RPMI8226 (cell line): ENCODE results near the gene MGAT3.
"Not testable (repeated sequence)": the region's sequence is repeated elsewhere in the genome, so short reads cannot be mapped to it uniquely, and the experiment has no call there.

Source experiments
- DNase-seq: peaks from one replicate; pipeline ENCODE4 v3.0.0-alpha.2; 2015

Gene MGAT3, protein sequence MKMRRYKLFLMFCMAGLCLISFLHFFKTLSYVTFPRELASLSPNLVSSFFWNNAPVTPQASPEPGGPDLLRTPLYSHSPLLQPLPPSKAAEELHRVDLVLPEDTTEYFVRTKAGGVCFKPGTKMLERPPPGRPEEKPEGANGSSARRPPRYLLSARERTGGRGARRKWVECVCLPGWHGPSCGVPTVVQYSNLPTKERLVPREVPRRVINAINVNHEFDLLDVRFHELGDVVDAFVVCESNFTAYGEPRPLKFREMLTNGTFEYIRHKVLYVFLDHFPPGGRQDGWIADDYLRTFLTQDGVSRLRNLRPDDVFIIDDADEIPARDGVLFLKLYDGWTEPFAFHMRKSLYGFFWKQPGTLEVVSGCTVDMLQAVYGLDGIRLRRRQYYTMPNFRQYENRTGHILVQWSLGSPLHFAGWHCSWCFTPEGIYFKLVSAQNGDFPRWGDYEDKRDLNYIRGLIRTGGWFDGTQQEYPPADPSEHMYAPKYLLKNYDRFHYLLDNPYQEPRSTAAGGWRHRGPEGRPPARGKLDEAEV

DNA sequence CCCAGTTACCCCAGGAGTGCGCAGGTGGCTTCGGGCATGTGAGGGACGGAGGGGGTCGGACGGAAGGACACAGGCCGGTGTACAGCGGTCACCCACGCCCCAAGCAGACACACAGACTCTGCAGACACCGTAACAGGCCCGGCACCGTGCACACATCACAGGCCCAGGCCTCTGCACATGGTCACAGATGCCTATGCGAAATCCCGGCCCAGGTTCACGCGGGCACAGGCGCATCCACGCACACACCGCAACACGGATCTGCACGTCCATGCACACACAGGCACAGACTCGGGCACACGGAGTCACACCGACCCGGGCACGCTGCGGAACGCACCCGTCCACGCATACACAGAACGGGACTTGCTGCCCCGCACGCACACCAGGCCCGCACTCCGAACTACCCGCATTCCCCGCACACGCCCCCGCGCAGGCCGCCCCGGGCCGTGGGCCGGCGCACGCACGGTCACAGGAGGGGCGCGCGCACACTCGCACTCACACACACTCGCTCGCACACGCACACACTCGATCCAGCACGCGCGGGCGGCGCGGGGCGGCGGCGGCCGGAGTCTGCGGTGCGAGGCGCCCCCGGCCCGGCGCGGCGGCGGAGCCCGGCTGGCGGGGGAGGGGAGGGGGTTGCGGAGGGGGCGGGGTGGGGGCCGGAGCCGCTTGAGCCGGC, at the start of gene MGAT3:
TSS of gene MGAT3 (plus strand) at position 491 of the 676 bp plus-strand sequence. CDS start 30,336 bp downstream, outside the sequence.
- DNase-seq: no peak

DNA sequence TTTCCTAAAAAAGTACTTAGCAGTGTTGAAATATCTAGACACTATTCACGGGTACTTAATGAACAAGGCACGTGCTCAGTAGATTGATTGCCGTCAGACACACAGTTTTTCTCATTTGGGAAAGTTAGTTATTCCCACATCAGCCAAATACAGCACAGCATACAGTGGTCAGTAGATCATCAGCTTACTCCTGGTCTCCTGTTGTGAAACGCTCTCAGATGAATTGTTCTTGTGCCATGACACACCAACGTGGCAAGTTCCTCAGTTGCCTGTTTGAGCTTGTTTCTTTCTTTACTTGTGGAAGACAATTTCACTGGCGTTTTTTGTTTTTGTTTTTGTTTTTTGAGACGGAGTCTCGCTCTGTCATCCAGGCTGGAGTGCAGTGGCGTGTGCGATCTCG, 48.6 kb upstream of the MGAT3 start:
- DNase-seq: no peak

DNA sequence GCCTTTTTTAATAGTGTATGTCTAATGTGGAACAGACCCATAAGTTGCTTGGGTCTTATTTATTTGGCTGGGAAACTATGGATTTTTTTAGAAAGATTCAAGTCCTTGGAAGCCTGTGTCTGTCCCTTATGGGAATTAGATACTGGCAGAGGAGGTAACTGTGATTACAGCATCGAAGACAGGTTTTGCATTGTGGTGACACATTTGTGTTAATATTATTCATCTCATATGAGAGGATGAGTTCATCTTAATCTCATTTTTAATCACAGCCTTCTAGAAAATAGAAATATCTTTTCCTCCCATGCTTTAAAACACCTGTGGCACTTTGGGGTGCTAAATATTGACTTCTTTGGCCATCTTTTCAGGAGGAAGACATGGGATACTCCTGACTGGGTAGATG, 48.0 kb upstream of the MGAT3 start:
- DNase-seq: no peak

- no peak for DNase-seq
Observed at GRCh38 chr22:39409516-39410029, 47.2 kb upstream of the MGAT3 start.

DNA sequence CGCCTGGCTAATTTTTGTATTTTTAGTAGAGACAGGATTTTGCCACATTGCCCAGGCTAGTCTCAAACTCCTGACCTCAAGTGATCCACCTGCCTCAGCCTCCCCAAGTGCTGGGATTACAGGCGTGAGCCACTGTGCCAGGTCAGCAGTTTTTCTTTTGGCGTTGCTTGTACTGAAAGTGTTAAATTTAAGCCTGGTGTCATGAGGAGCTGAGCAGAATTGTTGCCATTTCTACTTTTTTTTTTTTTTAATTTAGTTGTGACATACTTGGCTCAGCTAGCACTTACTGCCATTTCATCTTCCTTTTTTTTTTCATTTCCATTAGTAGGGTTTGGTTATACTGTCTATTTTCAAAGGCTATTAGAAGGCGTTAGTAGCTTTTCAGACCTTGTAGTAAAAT, 46.5 kb upstream of the MGAT3 start:
- no peak for DNase-seq

GRCh38 chr22:39411828-39412365, 44.9 kb upstream of the MGAT3 start:
- not testable (repeated sequence) for DNase-seq

- DNase-seq: not testable (repeated sequence)
Observed at GRCh38 chr22:39413204-39413603, 43.6 kb upstream of the MGAT3 start.

DNA sequence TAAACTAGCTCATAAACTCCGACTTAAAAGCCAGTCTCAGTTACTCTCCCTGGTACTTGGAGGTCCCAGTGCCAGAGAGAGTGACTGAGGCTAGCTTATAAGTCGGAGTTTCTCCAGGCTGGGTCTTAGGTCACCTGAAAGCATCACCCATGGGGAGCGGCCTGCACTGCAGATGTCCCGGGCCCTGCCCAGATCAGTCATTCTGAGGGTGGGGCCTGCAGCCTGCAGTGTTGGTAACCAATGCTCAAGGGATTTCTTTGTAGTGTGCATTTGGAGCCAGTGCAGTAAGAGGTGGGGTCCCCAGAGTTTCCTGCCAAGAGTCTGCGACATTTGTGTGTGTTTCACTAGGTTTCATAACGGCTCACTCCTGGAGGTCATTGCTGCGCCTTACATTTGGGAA, 42.4 kb upstream of the MGAT3 start:
- no peak for DNase-seq

DNA sequence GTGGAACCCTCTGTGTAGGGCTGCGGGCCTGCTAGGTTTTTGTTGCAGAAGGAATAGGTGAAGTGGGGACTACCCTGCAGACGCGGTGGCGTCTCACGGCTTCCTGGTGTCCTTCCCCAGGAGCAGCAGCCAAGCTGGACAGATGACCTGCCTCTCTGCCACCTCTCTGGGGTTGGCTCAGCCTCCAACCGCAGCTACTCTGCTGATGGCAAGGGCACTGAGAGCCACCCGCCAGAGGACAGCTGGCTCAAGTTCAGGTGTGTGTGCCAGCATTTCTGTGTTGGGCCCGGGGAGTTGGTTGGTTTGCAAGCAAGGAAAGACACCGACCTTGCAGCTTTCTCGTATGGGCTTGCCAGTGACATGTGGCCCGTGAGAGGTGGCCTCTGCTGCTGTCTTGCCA, 41.9 kb upstream of the MGAT3 start:
- no peak for DNase-seq

GRCh38 chr22:39415506-39415905, 41.3 kb upstream of the MGAT3 start:
- DNase-seq: no peak

GRCh38 chr22:39416319-39416718, 40.5 kb upstream of the MGAT3 start:
- DNase-seq: no peak

GRCh38 chr22:39417641-39418040, 39.2 kb upstream of the MGAT3 start:
- no peak for DNase-seq

GRCh38 chr22:39418696-39419095, 38.1 kb upstream of the MGAT3 start:
- DNase-seq: no peak

GRCh38 chr22:39419096-39419495, 37.7 kb upstream of the MGAT3 start:
- no peak for DNase-seq

DNA sequence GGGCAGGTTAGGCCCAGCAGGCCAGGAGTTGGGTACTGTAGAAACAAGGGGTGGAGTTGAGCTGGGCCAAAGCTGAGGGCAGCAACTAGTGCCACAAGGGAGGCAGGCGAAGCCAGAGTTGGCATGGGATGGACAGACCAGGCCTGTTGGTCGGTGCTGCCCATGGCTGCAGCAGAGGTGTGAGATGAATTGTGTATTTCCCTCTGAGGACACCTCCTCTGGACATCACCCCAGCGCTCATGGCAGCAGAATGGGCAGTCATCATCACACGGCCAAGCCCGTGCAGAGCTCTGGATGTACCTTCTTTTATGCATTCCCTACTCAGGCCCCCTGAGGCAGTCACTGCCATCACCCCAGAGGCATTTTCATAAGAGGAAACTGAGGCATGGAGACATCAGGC, 36.9 kb upstream of the MGAT3 start:
- DNase-seq: no peak

DNA sequence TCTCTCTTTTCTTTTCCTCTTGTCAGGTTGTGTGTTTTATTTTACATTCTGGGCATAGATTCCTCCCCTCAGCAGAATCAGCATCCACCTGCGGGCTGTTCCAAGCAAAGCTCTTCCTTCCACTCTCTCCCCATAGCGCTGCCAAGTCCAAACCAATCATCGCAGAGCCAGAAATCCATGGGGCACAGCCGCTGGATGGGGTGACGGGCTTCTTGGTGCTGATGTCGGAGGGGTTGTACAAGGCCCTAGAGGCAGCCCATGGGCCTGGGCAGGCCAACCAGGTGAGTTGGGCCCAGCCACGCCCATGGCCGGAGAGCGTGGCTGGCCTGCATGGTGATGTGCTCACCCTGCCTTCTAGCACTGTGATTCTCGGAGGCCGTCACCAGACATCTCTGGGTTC, 35.1 kb upstream of the MGAT3 start:
- no peak for DNase-seq

DNA sequence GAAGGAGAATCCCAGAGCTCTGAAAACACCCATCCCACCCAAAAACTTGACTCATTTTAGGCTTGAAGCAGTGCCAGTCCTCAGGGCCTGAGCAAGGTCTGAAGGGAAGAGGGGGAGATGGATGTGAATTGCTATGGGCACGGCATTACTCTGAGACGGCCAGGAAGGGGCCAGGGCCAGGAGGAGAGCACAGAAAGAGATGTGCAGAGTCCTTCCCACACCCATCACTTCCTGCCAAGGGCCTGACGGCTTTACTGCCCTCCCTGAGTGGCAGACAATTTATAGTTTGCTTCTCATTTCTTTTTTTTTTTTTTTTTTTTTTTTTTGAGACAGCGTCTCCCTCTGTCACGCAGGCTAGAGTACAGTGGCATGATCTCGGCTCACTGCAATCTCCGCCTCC, 34.7 kb upstream of the MGAT3 start:
- DNase-seq: no peak

DNA sequence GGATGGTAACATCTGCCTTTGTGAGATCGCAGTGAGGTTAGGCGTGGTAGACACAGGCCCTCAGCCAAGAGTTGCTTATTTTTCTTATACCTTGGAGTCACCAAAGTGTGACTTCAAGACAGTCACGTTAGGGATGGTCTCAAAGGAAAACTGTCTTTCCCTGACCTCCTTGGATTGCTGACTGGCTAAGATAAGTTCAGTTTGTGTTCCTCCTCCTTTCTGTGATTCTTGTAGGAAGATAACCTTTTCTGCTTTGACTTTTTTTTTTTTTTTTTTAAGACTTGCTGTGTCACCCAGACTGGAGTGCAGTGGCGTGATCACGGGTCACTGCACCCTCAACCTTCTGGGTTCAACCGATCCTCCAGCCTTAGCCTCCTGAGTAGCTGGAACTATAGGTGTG, 34.1 kb upstream of the MGAT3 start:
- DNase-seq: no peak

GRCh38 chr22:39423976-39424375, 32.8 kb upstream of the MGAT3 start:
- no peak for DNase-seq

DNA sequence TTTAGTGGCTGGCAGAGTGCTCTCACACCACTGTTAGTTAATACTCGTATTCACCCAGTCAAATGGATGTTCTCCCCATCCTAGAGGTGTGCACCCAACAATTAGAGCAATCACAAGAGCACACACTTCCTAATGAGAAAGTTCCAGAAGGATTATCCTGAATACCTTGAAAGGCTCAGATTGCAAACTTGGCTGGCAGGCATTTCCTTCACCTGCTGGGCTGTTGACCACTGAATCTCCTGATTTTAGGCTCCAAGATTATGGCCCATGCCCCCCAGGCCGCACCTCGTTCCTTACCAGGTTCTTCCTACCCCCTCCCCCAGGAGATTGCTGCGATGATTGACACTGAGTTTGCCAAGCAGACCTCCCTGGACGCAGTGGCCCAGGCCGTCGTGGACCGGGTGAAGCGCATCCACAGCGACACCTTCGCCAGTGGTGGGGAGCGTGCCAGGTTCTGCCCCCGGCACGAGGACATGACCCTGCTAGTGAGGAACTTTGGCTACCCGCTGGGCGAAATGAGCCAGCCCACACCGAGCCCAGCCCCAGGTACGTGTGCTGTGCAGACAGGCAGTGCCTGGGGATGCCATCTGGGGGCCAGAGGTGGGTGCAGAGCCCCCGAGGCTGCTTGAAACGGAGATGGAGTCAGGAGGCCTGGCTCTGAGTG, 30.3 kb upstream of the MGAT3 start:
- DNase-seq: no peak

GRCh38 chr22:39427751-39428596, 28.8 kb upstream of the MGAT3 start:
- DNase-seq: no peak

DNA sequence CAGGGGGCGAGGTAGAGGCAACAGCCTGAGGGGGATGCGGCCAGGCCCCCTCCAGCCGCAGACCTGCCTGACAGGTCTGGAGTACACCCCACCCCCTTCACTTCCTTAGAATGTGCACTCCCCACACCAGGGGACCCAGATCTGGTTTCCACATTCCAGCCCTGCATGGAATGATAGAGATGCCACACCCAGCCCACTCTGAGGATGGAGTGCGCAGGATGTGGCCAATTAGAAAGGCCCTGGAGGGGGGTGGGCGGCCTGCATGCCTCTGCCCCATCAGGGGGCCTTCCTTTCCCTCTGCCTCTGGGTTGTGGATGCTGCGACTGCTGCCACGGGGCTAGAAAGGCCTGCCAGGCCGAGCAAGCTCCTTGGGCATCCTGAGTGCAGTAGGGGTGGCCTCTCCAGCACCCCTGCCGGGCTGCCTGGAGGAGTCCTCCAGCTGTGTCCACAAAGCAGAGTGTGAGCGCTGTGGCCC, 28.2 kb upstream of the MGAT3 start:
- no peak for DNase-seq
